ENCODE results near the gene TACC2.

DNA sequence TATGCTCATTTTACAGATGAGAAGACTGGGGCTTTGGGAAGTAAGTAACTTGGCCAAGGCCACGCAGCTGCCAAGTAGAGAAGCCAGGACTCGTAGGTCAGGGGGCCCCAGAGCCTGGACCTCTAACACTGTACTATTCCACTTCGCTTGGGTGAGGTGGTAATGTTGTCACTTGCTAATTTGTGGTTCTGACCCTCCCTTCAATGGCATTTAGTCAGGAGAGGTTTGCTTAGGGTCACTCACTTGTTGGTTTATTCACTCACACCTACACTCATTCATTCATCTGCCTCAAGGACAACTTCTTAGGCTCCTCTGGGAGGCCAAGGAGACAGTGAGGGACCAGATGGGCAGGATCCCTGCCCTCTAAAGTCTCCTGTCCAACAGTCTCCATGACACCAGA lies 303.4 kb downstream of the TACC2 start:
- TF ChIP-seq, protein P1, sequence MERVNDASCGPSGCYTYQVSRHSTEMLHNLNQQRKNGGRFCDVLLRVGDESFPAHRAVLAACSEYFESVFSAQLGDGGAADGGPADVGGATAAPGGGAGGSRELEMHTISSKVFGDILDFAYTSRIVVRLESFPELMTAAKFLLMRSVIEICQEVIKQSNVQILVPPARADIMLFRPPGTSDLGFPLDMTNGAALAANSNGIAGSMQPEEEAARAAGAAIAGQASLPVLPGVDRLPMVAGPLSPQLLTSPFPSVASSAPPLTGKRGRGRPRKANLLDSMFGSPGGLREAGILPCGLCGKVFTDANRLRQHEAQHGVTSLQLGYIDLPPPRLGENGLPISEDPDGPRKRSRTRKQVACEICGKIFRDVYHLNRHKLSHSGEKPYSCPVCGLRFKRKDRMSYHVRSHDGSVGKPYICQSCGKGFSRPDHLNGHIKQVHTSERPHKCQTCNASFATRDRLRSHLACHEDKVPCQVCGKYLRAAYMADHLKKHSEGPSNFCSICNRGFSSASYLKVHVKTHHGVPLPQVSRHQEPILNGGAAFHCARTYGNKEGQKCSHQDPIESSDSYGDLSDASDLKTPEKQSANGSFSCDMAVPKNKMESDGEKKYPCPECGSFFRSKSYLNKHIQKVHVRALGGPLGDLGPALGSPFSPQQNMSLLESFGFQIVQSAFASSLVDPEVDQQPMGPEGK (CRISPR knock-in tag; IDR thresholded peaks at IDR 0.05; ENCODE audit: borderline replicate concordance): no peak
- TF ChIP-seq CSDC2 (CRISPR knock-in tag; IDR thresholded peaks at IDR 0.05): no peak
- no peak for TF ChIP-seq ZFP30 (CRISPR knock-in tag; IDR thresholded peaks at IDR 0.05)

Data from SK-N-SH treated with all-trans-retinoic acid at 6 μM for 48 hours (cell line).